Omental fat pad (tissue), 4 donors: ENCODE results near the gene STMP1. TPM values are rescaled to one million over a fixed set of nuclear protein-coding genes. Genes with fewer than 3 reads are reported as not detected.
A peak's percentile ranks its signal among the peaks of the same experiment; 100 is the strongest.
"Not testable (repeated sequence)": the region's sequence is repeated elsewhere in the genome, so short reads cannot be mapped to it uniquely, and the experiment has no call there.

Source experiments
- ATAC-seq: fragments of 150-250 bp; one replicate; pipeline ENCODE4 v1.9.1; 2016; ENCODE audit warnings: mild to moderate bottlenecking, moderate library complexity; ENCODE audit not compliant: low FRiP score
- DNase-seq: peaks from one replicate; pipeline ENCODE4 v3.0.0-alpha.2; 2019; ENCODE audit warnings: low spot score
- total RNA-seq, 4 donors: library from RNA; depleted of rRNA; stranded (reverse); fragments of >200 nt; gene quantifications; one replicate each; pipeline ENCODE4 v1.1.0, GENCODE V29; 2016
- TF ChIP-seq, protein P1 (sequence below), 3 donors: fragments of 450-650 bp; IDR thresholded peaks; one replicate each; pipeline ENCODE4 v1.5.1; 2016 to 2017; ENCODE audit warnings: antibody characterized with exemption in 3 of 3, mild to moderate bottlenecking in 3 of 3, moderate library complexity in 2 of 3

STMP1 gene
- total RNA-seq, 4 donors from 2014 or later: 9.4 to 26.8 (median 14.3) TPM

DNA sequence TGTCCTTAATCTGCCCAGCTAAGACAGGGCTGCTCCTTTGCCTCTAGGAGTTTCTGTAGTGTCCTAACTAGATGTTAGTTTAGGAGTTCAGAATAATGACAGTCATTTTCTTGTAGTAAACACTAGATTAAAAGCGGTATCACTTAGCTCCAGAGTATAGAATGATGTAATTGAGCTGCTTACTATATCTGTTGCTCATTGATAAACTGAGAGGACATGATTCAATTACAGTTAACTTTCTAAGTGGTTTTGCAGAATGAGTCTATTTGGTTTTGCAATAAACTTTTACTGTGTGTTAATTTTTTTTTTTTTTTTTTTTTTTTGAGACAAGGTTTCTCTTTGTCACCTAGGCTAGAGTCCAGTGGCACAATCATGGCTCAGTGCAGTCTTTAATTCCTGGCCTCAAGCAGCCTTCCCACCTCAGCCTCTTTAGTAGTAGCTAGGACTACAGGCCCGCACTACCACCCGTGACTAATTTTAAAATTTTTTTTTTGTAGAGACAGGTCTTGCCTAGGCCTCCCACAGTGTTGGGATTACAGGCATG, 1.8 kb downstream of the STMP1 start:
- no peak for DNase-seq
- ATAC-seq: peak; percentile 6
- TF ChIP-seq, protein P1, sequence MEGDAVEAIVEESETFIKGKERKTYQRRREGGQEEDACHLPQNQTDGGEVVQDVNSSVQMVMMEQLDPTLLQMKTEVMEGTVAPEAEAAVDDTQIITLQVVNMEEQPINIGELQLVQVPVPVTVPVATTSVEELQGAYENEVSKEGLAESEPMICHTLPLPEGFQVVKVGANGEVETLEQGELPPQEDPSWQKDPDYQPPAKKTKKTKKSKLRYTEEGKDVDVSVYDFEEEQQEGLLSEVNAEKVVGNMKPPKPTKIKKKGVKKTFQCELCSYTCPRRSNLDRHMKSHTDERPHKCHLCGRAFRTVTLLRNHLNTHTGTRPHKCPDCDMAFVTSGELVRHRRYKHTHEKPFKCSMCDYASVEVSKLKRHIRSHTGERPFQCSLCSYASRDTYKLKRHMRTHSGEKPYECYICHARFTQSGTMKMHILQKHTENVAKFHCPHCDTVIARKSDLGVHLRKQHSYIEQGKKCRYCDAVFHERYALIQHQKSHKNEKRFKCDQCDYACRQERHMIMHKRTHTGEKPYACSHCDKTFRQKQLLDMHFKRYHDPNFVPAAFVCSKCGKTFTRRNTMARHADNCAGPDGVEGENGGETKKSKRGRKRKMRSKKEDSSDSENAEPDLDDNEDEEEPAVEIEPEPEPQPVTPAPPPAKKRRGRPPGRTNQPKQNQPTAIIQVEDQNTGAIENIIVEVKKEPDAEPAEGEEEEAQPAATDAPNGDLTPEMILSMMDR (IDR thresholded peaks at IDR 0.05): no peak

DNA sequence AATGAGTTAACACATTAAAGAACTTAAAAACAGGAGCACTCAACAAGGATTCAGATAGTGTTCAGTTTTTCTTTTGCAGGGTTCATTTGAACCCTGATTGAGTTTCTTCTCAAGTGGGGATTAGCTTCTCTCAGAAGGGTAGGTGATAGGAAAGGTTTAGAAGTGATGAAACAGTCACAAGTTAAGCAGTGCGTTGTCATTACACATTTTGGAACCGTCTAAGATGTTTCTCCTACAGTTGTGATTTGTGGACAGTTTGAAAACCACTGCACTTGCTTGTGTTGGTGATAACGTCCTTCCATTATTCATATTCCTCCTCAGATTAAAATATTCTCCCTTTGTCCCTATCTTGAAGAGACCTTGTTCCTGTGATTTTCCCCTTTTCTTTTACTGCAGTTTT, 2.7 kb downstream of the STMP1 start:
- ATAC-seq (no peak), DNase-seq (no peak)
- TF ChIP-seq, protein P1 (IDR thresholded peaks at IDR 0.05): no peak

DNA sequence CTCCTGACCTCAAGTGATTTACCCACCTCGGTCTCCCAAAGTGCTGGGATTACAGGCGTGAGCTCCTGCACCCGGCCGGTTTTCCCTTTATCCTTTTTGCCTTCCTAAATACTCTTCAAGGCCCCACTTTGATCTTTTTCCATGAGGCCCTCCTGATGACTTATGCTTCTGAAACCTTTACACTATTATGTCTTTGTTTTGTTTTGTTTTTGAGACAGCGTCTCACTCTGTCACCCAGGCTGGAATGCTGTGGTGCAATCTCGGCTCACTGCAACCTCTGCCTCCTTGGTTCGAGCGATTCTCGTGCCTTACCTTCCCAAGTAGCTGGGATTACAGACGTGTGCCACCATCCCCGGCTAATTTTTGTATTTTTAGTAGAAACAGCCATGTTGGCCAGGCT, 3.8 kb downstream of the STMP1 start:
- ATAC-seq: no peak
- TF ChIP-seq, protein P1 (IDR thresholded peaks at IDR 0.05): no peak
- no peak for DNase-seq

DNA sequence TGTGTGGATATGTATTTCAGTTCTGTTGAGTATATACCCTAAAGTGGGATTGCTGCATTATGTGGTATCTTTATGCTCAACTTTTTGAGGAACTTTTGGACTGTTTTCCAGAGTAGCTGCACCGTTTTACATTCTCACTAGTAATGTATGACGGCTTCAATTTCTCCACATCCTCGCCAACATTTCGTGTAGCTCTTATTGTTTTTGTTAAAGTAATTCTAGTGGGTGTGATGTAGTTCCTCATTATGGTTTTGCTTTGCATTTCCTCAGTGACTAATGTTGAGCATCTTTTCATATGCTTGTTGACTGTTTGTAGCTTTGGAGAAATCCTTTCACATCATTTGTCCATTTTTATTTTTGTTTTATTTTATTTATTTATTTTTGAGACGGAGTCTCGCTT, 4.5 kb downstream of the STMP1 start:
- DNase-seq: no peak
- no peak for ATAC-seq
- TF ChIP-seq, protein P1 (IDR thresholded peaks at IDR 0.05): no peak

DNA sequence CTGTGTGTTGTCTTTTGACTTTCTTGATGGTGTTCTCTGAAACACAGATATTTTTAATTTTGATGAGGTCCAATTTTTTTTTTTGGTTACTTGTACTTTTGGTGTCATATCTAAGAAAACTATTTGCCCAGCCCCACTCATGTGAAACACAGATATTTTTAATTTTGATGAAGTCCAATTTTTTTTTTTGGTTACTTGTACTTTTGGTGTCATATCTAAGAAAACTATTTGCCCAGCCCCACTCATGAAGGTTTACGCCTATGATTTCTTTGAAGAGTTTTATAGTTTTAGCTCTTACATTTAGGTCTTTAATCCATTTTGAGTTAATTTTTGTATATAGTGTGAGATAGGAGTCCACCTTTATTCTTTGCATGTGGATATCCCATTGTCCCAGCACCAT, 5.3 kb downstream of the STMP1 start:
- ATAC-seq: not testable (repeated sequence)

DNA sequence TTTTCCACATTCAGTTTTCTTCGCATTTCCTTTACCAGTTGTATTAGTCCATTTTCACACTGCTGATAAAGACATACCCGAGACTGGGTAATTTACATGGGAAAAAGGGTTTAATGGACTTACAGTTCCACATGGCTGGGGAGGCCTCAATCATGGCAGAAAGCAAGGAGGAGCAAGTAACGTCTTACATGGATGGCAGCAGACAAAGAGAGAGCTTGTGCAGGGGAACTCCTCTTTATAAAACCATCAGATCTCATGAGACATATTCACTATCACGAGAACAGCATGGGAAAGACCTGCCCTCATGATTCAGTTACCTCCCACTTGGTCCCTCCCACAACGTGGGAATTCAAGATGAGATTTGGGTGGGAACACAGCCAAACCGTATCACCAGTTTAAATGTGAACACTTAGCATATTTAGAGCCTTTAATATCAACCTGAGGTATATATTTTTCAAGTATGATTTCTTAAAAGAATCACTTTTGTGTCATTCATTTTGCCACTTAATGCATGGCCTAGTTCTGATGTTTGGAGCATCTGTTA, 6.6 kb downstream of the STMP1 start:
- ATAC-seq, DNase-seq: not testable (repeated sequence)

More for the DNA sequence above, 5.3 kb downstream of the STMP1 start:
- DNase-seq: not testable (repeated sequence)

DNA sequence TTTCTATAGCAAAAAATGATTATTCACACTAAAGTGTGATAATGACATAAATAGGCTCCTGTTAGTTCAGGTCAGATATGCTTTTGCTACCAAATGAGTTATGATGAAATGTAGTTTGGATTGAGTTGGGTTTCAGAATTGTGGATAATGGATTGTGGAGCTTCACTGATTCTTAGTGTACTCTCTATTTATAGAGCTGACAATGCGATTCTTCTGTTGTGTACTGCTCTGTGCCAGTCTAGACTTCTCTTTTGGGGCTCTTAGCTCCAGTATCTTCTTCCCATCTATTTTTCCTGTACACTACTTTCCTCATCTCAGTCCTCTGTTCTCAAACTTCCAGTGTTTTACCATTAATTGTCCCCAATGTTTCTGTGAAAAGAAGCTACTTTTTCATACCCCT, 7.5 kb downstream of the STMP1 start:
- TF ChIP-seq, protein P1 (IDR thresholded peaks at IDR 0.05): no peak
- no peak for ATAC-seq
- no peak for DNase-seq

DNA sequence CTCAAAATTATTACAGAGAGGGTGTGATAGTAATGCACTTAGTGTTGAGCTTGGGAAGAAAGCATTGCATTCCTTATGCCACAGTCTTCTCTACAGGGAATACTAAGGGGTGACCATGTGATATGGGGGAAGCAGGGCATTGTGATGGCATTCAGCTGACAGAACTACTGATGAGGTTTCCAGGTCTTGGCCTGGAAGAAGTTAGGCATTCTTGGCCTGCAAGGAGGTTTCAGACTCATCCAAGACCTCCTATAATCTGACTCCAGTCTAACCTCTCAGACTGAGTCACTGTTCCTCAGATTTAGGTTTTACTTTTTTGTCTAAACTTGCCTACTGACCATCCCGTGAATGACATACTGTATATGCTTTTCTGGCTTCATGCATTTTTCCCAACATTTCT, 7.9 kb downstream of the STMP1 start:
- peak; percentile 78 for ATAC-seq
- TF ChIP-seq, protein P1 (IDR thresholded peaks at IDR 0.05): no peak
- no peak for DNase-seq
